Brain pericyte (primary cell): ENCODE measurements around the gene PPP6R3.

Experiments
- DNase-seq: peaks from one replicate; pipeline ENCODE4 v3.0.0-alpha.2; 2012; ENCODE audit warnings: low read depth, low spot score

PPP6R3 gene, protein sequence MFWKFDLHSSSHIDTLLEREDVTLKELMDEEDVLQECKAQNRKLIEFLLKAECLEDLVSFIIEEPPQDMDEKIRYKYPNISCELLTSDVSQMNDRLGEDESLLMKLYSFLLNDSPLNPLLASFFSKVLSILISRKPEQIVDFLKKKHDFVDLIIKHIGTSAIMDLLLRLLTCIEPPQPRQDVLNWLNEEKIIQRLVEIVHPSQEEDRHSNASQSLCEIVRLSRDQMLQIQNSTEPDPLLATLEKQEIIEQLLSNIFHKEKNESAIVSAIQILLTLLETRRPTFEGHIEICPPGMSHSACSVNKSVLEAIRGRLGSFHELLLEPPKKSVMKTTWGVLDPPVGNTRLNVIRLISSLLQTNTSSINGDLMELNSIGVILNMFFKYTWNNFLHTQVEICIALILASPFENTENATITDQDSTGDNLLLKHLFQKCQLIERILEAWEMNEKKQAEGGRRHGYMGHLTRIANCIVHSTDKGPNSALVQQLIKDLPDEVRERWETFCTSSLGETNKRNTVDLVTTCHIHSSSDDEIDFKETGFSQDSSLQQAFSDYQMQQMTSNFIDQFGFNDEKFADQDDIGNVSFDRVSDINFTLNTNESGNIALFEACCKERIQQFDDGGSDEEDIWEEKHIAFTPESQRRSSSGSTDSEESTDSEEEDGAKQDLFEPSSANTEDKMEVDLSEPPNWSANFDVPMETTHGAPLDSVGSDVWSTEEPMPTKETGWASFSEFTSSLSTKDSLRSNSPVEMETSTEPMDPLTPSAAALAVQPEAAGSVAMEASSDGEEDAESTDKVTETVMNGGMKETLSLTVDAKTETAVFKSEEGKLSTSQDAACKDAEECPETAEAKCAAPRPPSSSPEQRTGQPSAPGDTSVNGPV

DNA sequence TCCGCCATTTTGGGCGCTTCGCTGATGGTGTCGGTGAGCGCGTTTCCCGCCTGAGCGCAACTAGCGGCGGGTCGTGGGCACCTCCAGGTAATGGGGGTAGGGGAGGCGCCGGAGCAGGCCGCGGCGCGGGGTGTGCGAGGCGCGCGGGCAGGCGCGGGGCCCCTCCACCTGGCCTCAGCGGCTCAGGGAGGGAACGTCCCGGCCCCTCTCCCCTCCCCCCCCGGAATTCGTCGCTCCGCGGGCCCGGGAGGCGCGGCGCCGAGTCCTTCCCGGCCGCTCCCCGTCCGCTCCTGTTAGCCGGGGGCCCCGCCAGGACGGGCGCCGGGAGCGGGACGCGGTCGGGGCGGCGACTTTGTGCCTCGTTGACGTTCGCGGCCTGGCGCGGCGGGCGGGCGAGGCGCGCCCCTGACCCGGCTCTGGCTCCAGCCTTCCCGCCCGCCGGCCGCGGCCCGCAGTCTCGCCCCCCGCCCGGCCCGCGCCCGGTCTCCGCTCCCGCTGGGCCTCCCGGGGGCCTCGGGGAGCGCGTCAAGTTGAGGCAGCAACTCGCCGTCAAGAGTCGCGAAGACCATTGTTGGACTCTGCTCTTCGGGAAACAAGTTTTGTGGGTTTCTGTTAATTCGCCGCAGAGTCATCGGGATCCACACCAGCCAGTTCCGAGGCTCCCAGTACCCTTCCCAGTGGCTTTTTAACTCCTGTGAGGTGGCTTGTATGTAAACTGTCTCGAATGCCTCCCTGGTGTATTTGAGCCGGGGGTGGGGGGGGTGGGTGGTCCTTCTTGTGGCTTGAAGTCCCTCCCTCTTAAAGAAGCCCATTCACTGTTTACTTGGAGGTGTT is at the start of gene PPP6R3:
Gene PPP6R3 (plus strand): TSS at position 12 of the 834 bp plus-strand sequence. CDS start 76,913 bp downstream, outside the sequence.
- no peak for DNase-seq

DNA sequence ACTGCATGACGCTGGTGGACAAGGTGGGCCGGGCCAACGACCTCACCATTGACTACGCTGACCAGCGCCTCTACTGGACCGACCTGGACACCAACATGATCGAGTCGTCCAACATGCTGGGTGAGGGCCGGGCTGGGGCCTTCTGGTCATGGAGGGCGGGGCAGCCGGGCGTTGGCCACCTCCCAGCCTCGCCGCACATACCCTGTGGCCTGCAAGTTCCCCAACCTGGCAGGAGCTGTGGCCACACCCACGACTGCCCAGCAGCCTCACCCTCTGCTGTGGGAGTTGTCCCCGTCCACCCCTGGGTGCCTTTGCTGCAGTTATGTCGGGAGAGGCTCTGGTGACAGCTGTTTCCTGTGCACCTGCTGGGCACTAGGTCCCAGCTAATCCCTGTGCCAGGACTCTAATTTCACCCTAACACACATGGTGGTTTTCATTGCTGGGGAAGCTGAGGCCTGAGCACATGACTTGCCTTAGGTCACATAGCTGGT is 49.0 kb upstream of the PPP6R3 start:
- no peak for DNase-seq

DNA sequence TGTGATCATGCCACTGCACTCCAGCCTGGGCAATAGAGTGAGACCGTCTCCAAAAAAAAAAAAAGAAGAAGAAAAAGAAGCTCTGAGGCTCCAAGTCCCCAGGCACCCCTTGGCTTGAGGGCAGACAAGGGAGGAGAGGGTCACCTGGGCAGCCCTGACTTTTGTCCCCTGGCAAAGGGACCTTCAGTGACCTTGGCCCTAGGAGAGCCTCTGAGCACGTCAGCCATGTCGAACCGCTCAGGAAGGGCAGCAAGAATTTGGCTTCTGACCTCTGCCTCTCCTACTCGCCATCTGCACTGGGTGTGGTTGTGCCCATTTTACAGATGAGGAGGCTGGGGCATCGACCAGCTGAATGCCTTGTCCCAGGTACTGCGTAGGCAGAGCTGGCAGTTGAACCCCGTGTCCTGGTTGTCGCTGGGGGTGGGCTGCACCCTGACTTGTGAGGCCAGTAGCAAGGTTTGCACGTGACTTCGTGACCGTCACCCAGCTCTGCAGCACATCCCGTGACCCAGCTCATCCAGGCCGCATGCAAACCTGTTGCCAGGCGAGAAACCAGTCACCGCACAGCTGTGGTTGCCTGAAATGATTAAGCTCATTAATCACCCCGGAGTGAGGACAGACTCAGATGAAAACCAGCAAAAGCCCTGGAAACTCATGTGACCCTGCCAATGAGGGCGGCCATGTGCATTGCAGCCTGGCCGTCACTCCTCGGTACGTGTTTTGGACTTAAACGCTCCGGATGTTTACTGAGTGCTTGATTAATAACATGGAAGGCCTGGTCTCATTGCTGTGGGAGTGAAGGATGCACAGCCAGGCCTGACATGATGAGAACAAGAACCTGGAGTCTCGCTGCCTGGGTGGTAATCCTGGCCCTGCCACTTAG is 47.7 kb upstream of the PPP6R3 start:
- DNase-seq = no peak

DNA sequence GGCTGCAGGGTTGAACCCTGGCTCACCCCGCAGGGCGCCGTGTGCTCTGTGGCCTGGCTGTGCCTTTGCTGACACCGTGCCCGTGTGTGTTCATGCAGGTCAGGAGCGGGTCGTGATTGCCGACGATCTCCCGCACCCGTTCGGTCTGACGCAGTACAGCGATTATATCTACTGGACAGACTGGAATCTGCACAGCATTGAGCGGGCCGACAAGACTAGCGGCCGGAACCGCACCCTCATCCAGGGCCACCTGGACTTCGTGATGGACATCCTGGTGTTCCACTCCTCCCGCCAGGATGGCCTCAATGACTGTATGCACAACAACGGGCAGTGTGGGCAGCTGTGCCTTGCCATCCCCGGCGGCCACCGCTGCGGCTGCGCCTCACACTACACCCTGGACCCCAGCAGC is 47.0 kb upstream of the PPP6R3 start:
- no peak for DNase-seq

DNA sequence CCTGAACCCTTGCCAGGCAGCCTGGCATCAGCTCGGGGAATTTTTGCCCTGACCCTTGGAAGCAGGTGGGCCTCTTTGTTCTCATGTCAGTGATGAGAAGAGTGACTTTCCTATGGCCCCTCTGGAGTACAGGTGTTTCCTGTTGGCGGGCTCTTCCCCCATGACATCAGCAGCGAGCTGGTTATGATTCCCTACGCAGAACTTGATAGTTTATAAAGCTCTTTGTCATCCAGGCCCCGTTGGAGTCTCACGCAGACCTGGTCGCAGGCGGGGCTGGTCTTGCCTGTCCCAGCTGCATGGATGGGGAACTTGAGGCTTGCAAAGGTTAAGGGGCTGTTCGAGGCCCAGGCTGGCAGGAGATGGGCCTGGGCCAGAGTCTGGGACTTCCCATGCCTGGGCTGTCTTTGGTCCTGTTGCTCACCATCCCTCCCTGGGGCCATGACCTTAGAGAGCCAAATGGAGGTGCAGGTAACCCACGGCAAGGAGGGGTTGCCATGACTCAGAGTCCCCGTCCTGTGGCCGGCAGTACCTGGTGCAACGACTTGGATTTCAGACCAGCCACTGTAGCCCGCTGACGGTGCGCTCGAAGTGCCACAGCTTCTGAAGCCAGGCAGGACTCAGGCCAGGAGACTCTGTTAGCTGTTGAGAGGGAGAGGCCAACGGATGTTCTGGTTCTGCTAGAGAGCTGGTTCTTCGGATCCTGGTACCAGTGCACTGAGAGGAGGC is 45.9 kb upstream of the PPP6R3 start:
- no peak for DNase-seq

DNA sequence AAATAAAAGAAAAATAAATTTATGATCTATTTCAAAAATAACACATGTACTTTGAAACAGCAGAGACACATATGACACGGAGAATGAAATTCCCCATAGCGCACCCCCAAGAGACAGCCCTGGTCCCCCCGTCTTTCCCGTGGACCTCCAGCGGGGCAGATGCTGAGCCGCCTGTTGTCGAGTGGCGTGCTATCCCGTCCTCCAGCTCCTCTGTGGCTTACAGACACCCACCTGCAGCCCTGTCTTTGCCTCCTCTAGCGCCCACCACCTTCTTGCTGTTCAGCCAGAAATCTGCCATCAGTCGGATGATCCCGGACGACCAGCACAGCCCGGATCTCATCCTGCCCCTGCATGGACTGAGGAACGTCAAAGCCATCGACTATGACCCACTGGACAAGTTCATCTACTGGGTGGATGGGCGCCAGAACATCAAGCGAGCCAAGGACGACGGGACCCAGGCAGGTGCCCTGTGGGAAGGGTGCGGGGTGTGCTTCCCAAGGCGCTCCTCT is 44.4 kb upstream of the PPP6R3 start:
- no peak for DNase-seq

DNA sequence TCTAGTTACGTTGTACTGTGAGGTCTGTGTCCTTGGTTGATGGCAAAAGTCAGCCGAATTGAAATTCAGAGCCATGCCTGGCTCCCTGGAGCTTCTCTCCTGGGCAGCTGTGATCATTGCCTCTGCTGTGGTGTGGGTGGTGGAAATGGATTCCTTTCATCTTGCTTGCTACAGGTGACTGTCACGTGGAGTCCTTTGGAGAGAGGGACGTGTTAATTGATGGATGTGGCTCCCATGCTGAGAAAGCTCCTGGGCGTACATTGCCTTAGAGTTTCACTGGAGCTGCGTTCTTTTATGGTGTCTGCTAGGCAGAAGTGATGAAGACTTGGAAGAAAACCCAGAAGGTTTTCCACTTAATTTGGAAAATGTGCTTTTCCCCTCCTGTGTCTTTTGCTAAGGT is 41.9 kb upstream of the PPP6R3 start:
- DNase-seq = no peak

DNA sequence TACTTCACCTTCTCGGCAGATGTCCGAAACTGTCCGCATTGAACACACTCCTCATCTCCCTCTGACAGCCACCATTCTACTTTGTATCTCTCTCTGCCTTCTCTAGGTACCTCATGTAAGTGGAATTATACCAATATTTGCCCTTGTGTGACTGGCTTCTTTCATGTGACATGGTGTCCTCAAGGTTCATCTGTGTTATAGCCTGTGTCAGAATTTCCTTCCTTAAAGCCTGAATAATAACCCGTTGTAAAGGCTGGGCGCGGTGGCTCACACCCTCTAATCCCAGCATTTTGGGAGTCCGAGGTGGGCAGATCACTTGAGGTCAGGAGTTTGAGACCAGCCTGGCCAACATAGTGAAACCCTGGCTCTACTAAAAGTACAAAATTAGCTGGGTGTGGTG is 40.4 kb upstream of the PPP6R3 start:
- no peak for DNase-seq

DNA sequence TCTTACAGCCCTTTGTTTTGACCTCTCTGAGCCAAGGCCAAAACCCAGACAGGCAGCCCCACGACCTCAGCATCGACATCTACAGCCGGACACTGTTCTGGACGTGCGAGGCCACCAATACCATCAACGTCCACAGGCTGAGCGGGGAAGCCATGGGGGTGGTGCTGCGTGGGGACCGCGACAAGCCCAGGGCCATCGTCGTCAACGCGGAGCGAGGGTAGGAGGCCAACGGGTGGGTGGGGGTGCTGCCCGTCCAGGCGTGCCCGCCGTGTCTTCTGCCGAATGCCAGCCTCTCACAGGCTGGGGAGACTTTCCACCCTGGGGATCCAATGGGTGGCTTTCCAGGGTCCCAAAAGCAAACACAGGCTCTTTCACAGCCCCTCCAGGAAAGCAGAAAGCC is 37.1 kb upstream of the PPP6R3 start:
- no peak for DNase-seq

DNA sequence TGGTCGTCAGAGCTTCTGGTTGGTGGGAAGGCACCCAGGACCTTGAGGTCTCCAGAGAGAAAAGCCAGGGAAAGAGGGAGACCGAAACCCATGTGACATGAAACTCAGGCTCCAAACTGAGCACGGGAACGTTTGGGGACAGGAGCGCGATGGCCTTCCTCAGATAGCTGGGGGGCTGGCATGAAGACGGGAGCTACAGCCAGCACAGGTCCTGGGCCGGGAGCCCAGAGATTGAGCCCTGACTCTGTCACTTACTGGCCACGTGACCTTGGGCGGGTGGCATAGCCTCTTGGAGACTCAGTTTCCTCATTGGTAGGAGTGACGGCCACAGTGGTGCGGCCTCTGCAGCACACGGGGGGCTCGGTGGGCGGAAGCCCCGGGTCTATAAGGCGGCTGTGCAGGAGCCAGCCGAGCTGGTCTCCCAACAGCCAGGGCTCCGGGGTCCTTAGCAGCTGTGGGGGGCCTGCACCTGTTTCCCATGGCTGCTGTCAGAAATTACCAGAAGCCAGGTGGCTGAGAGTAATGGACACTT is 36.4 kb upstream of the PPP6R3 start:
- no peak for DNase-seq

DNA sequence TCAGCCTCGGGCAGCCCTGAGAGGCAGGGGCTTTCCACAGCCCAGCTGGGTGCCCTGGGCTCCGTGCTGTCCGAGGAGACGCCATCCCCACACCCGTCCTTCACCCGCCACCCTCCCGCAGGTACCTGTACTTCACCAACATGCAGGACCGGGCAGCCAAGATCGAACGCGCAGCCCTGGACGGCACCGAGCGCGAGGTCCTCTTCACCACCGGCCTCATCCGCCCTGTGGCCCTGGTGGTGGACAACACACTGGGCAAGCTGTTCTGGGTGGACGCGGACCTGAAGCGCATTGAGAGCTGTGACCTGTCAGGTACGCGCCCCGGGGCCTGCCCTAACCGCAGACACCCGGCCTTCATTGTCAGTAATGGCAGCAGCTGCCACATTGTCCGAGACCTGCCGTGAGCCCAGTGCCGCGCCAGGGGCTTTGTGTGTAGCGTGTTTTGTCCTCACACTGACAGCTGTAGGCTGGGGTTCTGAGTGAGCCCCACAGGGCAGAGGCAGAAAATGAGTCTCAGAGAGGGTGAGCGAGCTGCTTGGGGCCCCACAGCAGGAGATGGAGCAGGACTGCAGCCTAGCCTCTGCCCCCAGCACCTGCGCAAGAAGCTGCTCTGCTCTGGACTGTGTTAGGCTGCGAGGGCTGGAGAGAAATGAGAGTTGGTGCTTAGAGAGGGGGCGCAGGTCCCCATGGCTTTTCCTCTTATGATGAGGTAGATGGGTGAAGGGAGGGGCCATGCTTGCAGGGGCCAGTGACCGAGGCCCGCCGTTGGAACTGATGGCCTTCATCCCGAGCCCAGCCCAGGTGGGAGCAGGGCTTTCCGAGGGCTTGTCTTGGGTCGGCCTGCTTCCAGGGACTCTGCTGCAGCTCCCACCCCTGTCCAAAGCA is 35.3 kb upstream of the PPP6R3 start:
- no peak for DNase-seq

DNA sequence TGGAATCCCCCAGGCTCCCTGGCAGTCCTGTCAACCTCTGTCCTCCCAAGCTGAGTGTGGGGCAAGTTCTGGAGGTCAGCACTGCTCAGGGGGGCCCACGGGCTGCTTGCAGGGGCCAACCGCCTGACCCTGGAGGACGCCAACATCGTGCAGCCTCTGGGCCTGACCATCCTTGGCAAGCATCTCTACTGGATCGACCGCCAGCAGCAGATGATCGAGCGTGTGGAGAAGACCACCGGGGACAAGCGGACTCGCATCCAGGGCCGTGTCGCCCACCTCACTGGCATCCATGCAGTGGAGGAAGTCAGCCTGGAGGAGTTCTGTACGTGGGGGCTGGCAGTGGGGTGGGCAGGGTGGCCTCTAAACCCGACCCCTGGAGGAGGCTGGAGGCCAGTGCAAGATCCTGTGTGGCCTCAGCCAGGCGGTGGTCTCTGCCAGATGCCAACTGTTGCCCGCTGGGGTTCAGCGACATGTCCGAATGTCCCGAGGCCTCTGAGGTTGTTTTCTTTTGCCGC is 34.6 kb upstream of the PPP6R3 start:
- DNase-seq = no peak

DNA sequence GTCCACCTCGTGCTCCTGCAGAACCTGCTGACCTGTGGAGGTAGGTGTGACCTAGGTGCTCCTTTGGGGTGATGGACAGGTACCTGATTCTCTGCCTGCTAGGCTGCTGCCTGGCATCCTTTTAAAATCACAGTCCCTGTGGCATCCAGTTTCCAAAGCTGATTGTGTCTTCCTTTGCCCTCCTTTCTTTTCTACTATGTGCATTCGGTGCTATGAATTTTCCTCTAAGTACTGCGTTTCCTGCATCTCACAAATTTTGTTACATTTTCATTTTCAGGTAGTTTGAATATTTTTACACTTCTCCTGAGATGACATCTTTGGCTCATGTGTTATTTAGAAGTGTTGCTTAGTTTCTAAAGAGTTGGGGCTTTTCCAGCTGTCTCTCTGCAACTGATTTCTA is 30.9 kb upstream of the PPP6R3 start:
- no peak for DNase-seq

DNA sequence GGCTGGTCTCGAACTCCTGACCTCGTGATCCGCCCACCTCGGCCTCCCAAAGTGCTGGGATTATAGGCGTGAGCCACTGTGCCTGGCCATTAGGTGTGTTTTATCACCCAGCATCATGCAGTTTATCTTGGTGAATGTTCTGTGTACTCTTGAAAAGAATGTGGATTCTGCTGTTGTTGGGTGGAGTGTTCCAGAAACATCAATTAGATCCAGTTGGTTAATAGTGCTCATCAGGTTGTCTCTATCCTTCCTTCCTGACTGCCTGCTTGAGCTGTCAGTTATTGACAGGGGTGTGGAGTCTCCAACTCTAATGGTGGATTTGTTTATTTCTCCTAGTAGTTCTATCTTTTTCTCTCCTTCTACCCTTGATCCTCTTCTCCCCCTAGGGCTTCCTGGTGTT is 30.2 kb upstream of the PPP6R3 start:
- no peak for DNase-seq

DNA sequence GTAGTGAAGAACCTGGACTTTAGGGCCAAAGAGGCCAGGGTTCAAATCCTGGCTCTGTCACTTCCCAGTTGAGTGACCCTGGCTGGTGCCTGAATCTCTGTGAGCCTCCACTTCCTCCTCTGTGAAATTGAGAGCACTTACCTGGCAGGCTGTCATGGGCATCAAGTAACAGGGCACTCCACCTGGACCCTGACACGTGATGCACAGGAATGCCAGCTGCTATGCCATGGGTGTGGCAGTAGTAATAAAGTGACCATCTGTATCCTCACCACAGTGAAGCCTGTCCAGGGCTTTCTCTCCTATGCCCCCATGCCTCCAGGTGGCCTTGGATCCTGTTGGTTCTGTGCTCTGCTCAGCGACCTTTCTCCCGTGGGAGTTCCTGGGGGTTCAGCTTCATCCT is 29.8 kb upstream of the PPP6R3 start:
- DNase-seq = no peak

DNA sequence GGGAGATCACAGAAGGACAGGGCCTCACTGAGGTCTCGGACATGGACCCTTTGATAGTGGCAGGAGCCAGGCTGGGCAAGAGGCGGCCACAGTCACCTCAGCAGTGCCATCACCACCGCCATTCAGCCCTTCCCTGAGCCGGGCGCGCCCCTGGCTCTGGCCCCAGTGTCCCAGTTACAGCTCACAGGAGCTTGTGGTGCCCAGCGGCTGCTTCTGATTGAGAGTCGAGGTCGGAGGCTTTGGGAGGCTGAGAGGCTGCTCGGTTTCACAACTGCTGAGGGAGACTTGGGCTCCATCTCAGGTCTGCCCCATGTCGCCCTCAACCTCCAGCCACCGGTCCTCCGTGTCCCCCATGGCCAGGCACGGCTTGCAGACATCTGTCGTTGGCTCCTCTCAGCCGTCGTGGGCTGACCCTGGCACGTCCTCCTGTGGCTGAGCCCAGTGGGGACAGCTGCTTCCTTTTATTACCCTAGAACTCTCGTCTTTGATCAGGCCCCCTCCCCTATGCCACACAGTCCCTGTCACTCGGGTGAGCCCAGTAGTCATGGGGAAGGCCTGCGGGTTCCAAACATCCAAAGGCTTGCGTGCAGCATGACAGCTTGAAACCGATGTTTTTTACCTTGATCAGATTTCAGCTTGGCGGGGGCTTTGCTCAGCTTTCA is 28.4 kb upstream of the PPP6R3 start:
- DNase-seq = no peak

DNA sequence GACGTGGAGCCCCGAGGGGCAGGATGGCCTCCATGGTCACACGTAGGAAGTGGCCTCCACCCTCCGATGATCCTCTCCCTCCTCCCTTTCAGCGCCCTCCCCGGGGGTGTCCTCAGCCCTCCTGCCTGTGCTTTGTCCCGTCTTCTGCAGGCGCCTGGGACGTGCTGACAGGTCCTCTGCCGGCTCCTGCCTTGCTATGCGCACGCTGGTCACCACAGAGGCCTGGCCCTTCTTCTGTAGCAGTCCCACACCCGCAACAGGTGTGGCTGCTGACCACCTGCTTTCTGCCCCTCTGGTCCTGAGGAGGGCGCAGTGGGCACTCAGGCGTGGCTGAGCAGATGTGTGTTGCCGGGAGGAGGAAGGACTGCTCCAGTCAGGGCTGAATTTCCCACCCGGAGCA is 27.7 kb upstream of the PPP6R3 start:
- no peak for DNase-seq

DNA sequence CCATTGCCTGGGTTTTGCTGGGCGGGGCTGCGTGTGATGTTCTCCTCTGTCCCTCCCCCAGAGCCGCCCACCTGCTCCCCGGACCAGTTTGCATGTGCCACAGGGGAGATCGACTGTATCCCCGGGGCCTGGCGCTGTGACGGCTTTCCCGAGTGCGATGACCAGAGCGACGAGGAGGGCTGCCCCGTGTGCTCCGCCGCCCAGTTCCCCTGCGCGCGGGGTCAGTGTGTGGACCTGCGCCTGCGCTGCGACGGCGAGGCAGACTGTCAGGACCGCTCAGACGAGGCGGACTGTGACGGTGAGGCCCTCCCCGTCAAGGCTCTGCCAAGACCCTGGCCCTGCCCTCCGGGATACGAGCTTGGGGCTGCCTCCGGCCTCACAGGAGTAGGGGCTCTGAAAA is 27.0 kb upstream of the PPP6R3 start:
- DNase-seq = no peak
